T-cell (primary cell): Measurements from ENCODE around the gene FOXN4. TPM values are rescaled to one million over a fixed set of nuclear protein-coding genes. Genes with fewer than 3 reads are reported as not detected.

Source experiments
- ATAC-seq, 4 experiments: fragments of 200-7000 bp in 3 of 4; fragments of 150-1000 bp in 1 of 4; cut with Tn5 transposase; replicated peaks in 1 of 4; 1 replicate in 3 of 4; 2 replicates in 1 of 4; pipeline ENCODE4 v1.10.0; 2021; ENCODE audit warnings: moderate library complexity in 3 of 4, mild to moderate bottlenecking in 2 of 4, moderate number of reproducible peaks in 1 of 4
- CTCF ChIA-PET, 2 donors: fragments of 300-600 bp; sonication (Branson Sonifier 250); formaldehyde crosslinking; loops; one replicate each; lab custom pipeline; 2022; ENCODE audit warnings: antibody characterized with exemption in 2 of 2; lab: Charles Lee
- POLR2A ChIA-PET, 2 donors: fragments of 300-600 bp; sonication (Branson Sonifier 250); formaldehyde crosslinking; loops; one replicate each; lab custom pipeline; 2022; ENCODE audit warnings: antibody characterized with exemption in 2 of 2; lab: Charles Lee
- DNase-seq, 35 experiments: peaks; one replicate each; pipeline versions ENCODE4 v3.0.0 to v3.0.0-alpha.2; 2013 to 2023
- H3K27ac ChIP-seq: one replicate; pipeline ENCODE4 v1.5.1; 2013; ENCODE audit warnings: low read length
- H3K27me3 ChIP-seq, 2 experiments: replicated peaks in 1 of 2; 1 replicate in 1 of 2; 2 replicates in 1 of 2; pipeline versions ENCODE4 v1.6.1 to v1.7.0; 2013; ENCODE audit warnings: low read length in 1 of 2, mixed read lengths in 1 of 2; ENCODE audit not compliant: control insufficient read depth in 2 of 2, insufficient read depth in 2 of 2; ENCODE audit errors: extremely low read depth in 1 of 2
- H3K36me3 ChIP-seq, 2 donors: 1 replicate in 1 of 2; 2 replicates in 1 of 2; pipeline versions ENCODE4 v1.6.1 to v1.7.0; 2013; ENCODE audit warnings: low read length in 1 of 2; ENCODE audit not compliant: control insufficient read depth in 2 of 2, insufficient read depth in 1 of 2; ENCODE audit errors: extremely low read depth in 1 of 2
- H3K4me1 ChIP-seq, 2 experiments: 1 replicate in 1 of 2; 2 replicates in 1 of 2; pipeline versions ENCODE4 v1.6.1 to v1.7.0; 2013; ENCODE audit warnings: low read length in 2 of 2, mixed read lengths in 1 of 2; ENCODE audit not compliant: insufficient read depth in 2 of 2, control insufficient read depth in 1 of 2; ENCODE audit errors: extremely low read depth in 1 of 2
- H3K4me3 ChIP-seq, 2 donors: 1 replicate in 1 of 2; 2 replicates in 1 of 2; pipeline versions ENCODE4 v1.5.1 to v1.7.0; 2013; ENCODE audit warnings: mild to moderate bottlenecking in 2 of 2, low read length in 1 of 2, moderate library complexity in 1 of 2; ENCODE audit not compliant: control insufficient read depth in 1 of 2; ENCODE audit errors: extremely low read depth in 1 of 2
- H3K9me3 ChIP-seq: 2 replicates; pipeline ENCODE4 v1.7.0; 2013
- H3K27ac Mint-ChIP-seq, 2 donors: one replicate each; pipeline ENCODE4 v1.8.0; 2020 to 2021; ENCODE audit warnings: mild to moderate bottlenecking in 2 of 2, mixed read lengths in 2 of 2
- H3K27me3 Mint-ChIP-seq, 2 donors: one replicate each; pipeline ENCODE4 v1.8.0; 2021 to 2022; ENCODE audit warnings: mixed read lengths in 2 of 2
- H3K36me3 Mint-ChIP-seq: one replicate; pipeline ENCODE4 v1.8.0; 2021; ENCODE audit warnings: mixed read lengths
- H3K4me1 Mint-ChIP-seq, 3 donors: one replicate each; pipeline ENCODE4 v1.8.0; 2020 to 2022; ENCODE audit warnings: mixed read lengths in 3 of 3, mild to moderate bottlenecking in 1 of 3
- H3K4me3 Mint-ChIP-seq, 3 donors: one replicate each; pipeline ENCODE4 v1.8.0; 2020 to 2022; ENCODE audit warnings: mild to moderate bottlenecking in 3 of 3, mixed read lengths in 3 of 3, moderate library complexity in 3 of 3
- H3K9me3 Mint-ChIP-seq, 3 donors: one replicate each; pipeline ENCODE4 v1.8.0; 2020 to 2022; ENCODE audit warnings: mixed read lengths in 3 of 3
- WGBS: methylation state at CpG from one replicate; pipeline ENCODE4 v1.1.5; 2013; ENCODE audit warnings: missing lambda C conversion rate; ENCODE audit not compliant: insufficient coverage; 5-methylcytosine and 5-hydroxymethylcytosine counted together
- total RNA-seq, 35 experiments: library from RNA in 6 of 35; stranded (reverse) in 6 of 35; fragments of 120-200 nt in 1 of 35; gene quantifications; one replicate each; pipeline versions ENCODE4 v1.2.1 to v1.2.4 and lab custom pipeline; 2013 to 2026

FOXN4 gene
- total RNA-seq, 5 donors from 2014 or later (not counting 1 experiment from before 2014, with no cell fraction given), result not detected

GRCh38 chr12:109268896-109269295 lies 40.2 kb downstream of the FOXN4 start:
- H3K4me3 ChIP-seq, result no peak overlapping the region
- Mint-ChIP-seq H3K4me3 (no peak overlapping the region), H3K9me3 (peaks cover 0 to 10% (median 4%) of the 10 kb centered on the region in 3 donors), H3K27ac (no peak overlapping the region), H3K27me3 (peaks cover 5 to 9% of the 10 kb centered on the region in 2 donors), H3K36me3 (peaks cover 14% of the 10 kb centered on the region), H3K4me1 (no peaks in the 10 kb centered on the region)
- H3K27me3 ChIP-seq, result peaks cover 0 to 6% of the 10 kb centered on the region in 2 experiments
- POLR2A ChIA-PET, result no interaction called here
- H3K9me3 ChIP-seq, result no peaks in the 10 kb centered on the region
- no peak for ATAC-seq
- no peak for DNase-seq
- peaks cover 4 to 5% of the 10 kb centered on the region in 2 donors for H3K36me3 ChIP-seq
- WGBS, result 87% methylated on average over 3 of the region's 4 CpGs
- H3K27ac ChIP-seq, result no peak overlapping the region
- H3K4me1 ChIP-seq, result no peaks in the 10 kb centered on the region
- CTCF ChIA-PET, result interaction anchor here in 1 of 2 donors (0.6 kb wide), 1 partner anchor 461 kb away, joined by 5 read pairs; no protein-coding TSS in a partner anchor

- ATAC-seq, result no peak
- H3K27ac Mint-ChIP-seq, result no peak overlapping the region
- no peak overlapping the region for H3K4me3 Mint-ChIP-seq
- peaks cover 20% of the 10 kb centered on the region for H3K36me3 Mint-ChIP-seq
- H3K4me1 Mint-ChIP-seq, result no peaks in the 10 kb centered on the region
- ChIA-PET CTCF (no interaction called here), POLR2A (no interaction called here)
- H3K4me3 ChIP-seq, result no peak overlapping the region
- H3K4me1 ChIP-seq, result no peaks in the 10 kb centered on the region
- H3K9me3 Mint-ChIP-seq, result peaks cover 0 to 15% (median 4%) of the 10 kb centered on the region in 3 donors
- no peaks in the 10 kb centered on the region for H3K27me3 ChIP-seq
- H3K36me3 ChIP-seq, result peaks cover 4 to 5% of the 10 kb centered on the region in 2 donors
- H3K27ac ChIP-seq, result no peak overlapping the region
- no peaks in the 10 kb centered on the region for H3K27me3 Mint-ChIP-seq
- DNase-seq, result no peak
- WGBS, result 92% methylated on average over 12 of the region's 14 CpGs
- H3K9me3 ChIP-seq, result no peaks in the 10 kb centered on the region
These were observed 41.7 kb downstream of the FOXN4 start for GRCh38 chr12:109267361-109267760.

- no peaks in the 10 kb centered on the region for H3K27me3 ChIP-seq
- H3K27ac ChIP-seq, result no peak overlapping the region
- H3K9me3 ChIP-seq, result no peaks in the 10 kb centered on the region
- H3K4me1 ChIP-seq, result no peaks in the 10 kb centered on the region
- CTCF ChIA-PET, result no interaction called here
- H3K27ac Mint-ChIP-seq, result no peak overlapping the region
- no peaks in the 10 kb centered on the region for H3K27me3 Mint-ChIP-seq
- no peak overlapping the region for H3K4me3 Mint-ChIP-seq
- H3K36me3 ChIP-seq, result peaks cover 4 to 5% of the 10 kb centered on the region in 2 donors
- ATAC-seq (no peak), DNase-seq (no peak)
- POLR2A ChIA-PET, result no interaction called here
- peaks cover 0 to 15% (median 4%) of the 10 kb centered on the region in 3 donors for H3K9me3 Mint-ChIP-seq
- WGBS, result 92% methylated on average over 11 of the region's 16 CpGs
- no peak overlapping the region for H3K4me3 ChIP-seq
- H3K36me3 Mint-ChIP-seq, result peaks cover 28% of the 10 kb centered on the region
- no peaks in the 10 kb centered on the region for H3K4me1 Mint-ChIP-seq
These were observed 42.8 kb downstream of the FOXN4 start for GRCh38 chr12:109266106-109266879.

GRCh38 chr12:109264943-109265650 lies 44.0 kb downstream of the FOXN4 start:
- Histone ChIP-seq H3K4me3 (no peak overlapping the region), H3K36me3 (peaks cover 5 to 7% of the 10 kb centered on the region in 2 donors), H3K4me1 (no peaks in the 10 kb centered on the region), H3K27me3 (no peaks in the 10 kb centered on the region), H3K9me3 (no peaks in the 10 kb centered on the region), H3K27ac (no peak overlapping the region)
- H3K4me1 Mint-ChIP-seq, result no peaks in the 10 kb centered on the region
- ChIA-PET POLR2A (no interaction called here), CTCF (no interaction called here)
- peaks cover 0 to 7% (median 0%) of the 10 kb centered on the region in 3 donors for H3K9me3 Mint-ChIP-seq
- WGBS, result 95% methylated on average over 24 of the region's 27 CpGs
- H3K4me3 Mint-ChIP-seq, result no peak overlapping the region
- ATAC-seq (no peak), DNase-seq (no peak)
- H3K27ac Mint-ChIP-seq, result no peak overlapping the region
- H3K36me3 Mint-ChIP-seq, result peaks cover 37% of the 10 kb centered on the region
- H3K27me3 Mint-ChIP-seq, result no peaks in the 10 kb centered on the region

- Mint-ChIP-seq H3K4me1 (no peaks in the 10 kb centered on the region), H3K9me3 (peaks cover 0 to 5% (median 0%) of the 10 kb centered on the region in 3 donors), H3K4me3 (no peak overlapping the region), H3K36me3 (peaks cover 43% of the 10 kb centered on the region), H3K27ac (no peak overlapping the region), H3K27me3 (no peaks in the 10 kb centered on the region)
- Histone ChIP-seq H3K27ac (no peak overlapping the region), H3K27me3 (no peaks in the 10 kb centered on the region), H3K4me3 (no peak overlapping the region), H3K9me3 (no peaks in the 10 kb centered on the region), H3K4me1 (no peaks in the 10 kb centered on the region), H3K36me3 (peaks cover 5 to 7% of the 10 kb centered on the region in 2 donors)
- CTCF ChIA-PET, result interaction anchor here in 1 of 2 donors (0.7 kb wide), 2 partner anchors 254 to 637 kb away, joined by 3 to 5 read pairs; no protein-coding TSS in a partner anchor
- DNase-seq (peak in 17 of 35 experiments; percentile 3 to 48 (median 12)), ATAC-seq (no peak)
- POLR2A ChIA-PET, result no interaction called here
- WGBS, result 91% methylated on average over 9 of the region's 23 CpGs
These were observed 44.8 kb downstream of the FOXN4 start for GRCh38 chr12:109264095-109264942.

- H3K36me3 Mint-ChIP-seq, result peaks cover 43% of the 10 kb centered on the region
- ChIA-PET CTCF (interaction anchor here (0.5 to 0.7 kb wide), 2 partner anchors 123 to 255 kb away, joined by 3 read pairs; no protein-coding TSS in a partner anchor), POLR2A (no interaction called here)
- no peak for DNase-seq
- H3K27ac Mint-ChIP-seq, result no peak overlapping the region
- H3K4me3 Mint-ChIP-seq, result no peak overlapping the region
- no peak overlapping the region for H3K27ac ChIP-seq
- H3K36me3 ChIP-seq, result peaks cover 5 to 11% of the 10 kb centered on the region in 2 donors
- H3K27me3 ChIP-seq, result no peaks in the 10 kb centered on the region
- H3K4me1 ChIP-seq, result no peaks in the 10 kb centered on the region
- WGBS, result no CpG with 5 or more reads among the region's 3 CpGs
- no peaks in the 10 kb centered on the region for H3K27me3 Mint-ChIP-seq
- no peak overlapping the region for H3K4me3 ChIP-seq
- H3K9me3 ChIP-seq, result no peaks in the 10 kb centered on the region
- no peak for ATAC-seq
- H3K9me3 Mint-ChIP-seq, result peaks cover 0 to 5% (median 0%) of the 10 kb centered on the region in 3 donors
- no peaks in the 10 kb centered on the region for H3K4me1 Mint-ChIP-seq
These were observed 45.6 kb downstream of the FOXN4 start for GRCh38 chr12:109263439-109263838.
